Measurements from ENCODE around the gene SAP130.

DNA sequence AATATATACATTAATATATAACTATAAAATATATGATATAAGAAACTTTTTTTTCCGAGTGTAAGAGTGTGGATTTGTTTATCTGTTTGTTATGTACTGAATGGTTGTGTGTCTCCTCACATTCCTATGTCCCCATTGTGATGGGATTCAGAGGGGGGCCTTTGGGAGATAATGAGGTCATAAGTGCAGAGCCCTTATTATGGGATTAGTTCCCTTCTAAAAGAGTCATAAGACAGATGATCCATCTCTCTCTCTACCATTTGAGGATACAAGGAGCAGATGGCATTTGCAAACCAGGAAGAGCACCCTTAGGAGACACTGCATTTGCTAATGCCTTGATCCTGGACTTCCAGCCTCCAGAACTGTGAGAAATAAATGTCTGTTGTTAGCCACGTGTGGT is 30.3 kb upstream of the SAP130 start:
- TF ChIP-seq, protein P1, sequence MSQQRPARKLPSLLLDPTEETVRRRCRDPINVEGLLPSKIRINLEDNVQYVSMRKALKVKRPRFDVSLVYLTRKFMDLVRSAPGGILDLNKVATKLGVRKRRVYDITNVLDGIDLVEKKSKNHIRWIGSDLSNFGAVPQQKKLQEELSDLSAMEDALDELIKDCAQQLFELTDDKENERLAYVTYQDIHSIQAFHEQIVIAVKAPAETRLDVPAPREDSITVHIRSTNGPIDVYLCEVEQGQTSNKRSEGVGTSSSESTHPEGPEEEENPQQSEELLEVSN (IDR thresholded peaks at IDR 0.05), result no peak
- TF ChIP-seq BACH1 (IDR thresholded peaks at IDR 0.05; ENCODE audit: low read length), result no peak
- no peak for TF ChIP-seq TEAD4 (IDR thresholded peaks at IDR 0.05; ENCODE audit: low read depth, low read length)
- TF ChIP-seq, protein P2, sequence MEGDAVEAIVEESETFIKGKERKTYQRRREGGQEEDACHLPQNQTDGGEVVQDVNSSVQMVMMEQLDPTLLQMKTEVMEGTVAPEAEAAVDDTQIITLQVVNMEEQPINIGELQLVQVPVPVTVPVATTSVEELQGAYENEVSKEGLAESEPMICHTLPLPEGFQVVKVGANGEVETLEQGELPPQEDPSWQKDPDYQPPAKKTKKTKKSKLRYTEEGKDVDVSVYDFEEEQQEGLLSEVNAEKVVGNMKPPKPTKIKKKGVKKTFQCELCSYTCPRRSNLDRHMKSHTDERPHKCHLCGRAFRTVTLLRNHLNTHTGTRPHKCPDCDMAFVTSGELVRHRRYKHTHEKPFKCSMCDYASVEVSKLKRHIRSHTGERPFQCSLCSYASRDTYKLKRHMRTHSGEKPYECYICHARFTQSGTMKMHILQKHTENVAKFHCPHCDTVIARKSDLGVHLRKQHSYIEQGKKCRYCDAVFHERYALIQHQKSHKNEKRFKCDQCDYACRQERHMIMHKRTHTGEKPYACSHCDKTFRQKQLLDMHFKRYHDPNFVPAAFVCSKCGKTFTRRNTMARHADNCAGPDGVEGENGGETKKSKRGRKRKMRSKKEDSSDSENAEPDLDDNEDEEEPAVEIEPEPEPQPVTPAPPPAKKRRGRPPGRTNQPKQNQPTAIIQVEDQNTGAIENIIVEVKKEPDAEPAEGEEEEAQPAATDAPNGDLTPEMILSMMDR (IDR thresholded peaks at IDR 0.05; ENCODE audit: control extremely low read depth in 1 of 3, insufficient read depth in 1 of 3, low read depth in 1 of 3, low read length in 3 of 3), result no peak
- no peak for TF ChIP-seq SIN3A (conservative IDR thresholded peaks at IDR 0.05 in 1 of 2, IDR thresholded peaks at IDR 0.05 in 1 of 2; ENCODE audit: low read depth in 1 of 2, low read length in 2 of 2)
- no peak for TF ChIP-seq RFX5 (IDR thresholded peaks at IDR 0.05; ENCODE audit: borderline replicate concordance, low read depth, low read length)
- no peak for TF ChIP-seq YY1 (IDR thresholded peaks at IDR 0.05; ENCODE audit: low read depth, low read length)
- TF ChIP-seq CREB1 (IDR thresholded peaks at IDR 0.05), result no peak
- no peak for TF ChIP-seq CEBPB (IDR thresholded peaks at IDR 0.05; ENCODE audit: low read depth, low read length)

Data from H1 (cell line).